Measurements from ENCODE around the gene JMJD7.

- no peak for TF ChIP-seq CTCF (IDR thresholded peaks at IDR 0.05; ENCODE audit: low read depth, low read length, poor library complexity, severe bottlenecking)
- TF ChIP-seq EZH2phosphoT487 (IDR thresholded peaks at IDR 0.05; ENCODE audit: borderline replicate concordance, low read length), result no peak
These were observed at the start of gene JMJD7 for GRCh38 chr15:41827880-41828806.

Data from DOHH2 (cell line).